ENCODE results near the gene PFN3. TPM values are rescaled to one million over a fixed set of nuclear protein-coding genes. Genes with fewer than 3 reads are reported as not detected.
"Not testable (repeated sequence)": the region's sequence is repeated elsewhere in the genome, so short reads cannot be mapped to it uniquely, and the experiment has no call there.

Gene PFN3
- total RNA-seq, 2 donors from 2014 or later: not detected

- H3K27me3 ChIP-seq (replicated peaks; ENCODE audit: insufficient read depth): no peaks in the 10 kb centered on the region
- no peaks in the 10 kb centered on the region for H3K36me3 ChIP-seq
- no peak overlapping the region for H3K27ac ChIP-seq
- ATAC-seq (ENCODE audit: insufficient number of reproducible peaks, low FRiP score, low read depth) (no peak), DNase-seq (ENCODE audit: low spot score) (no peak)
- peaks cover 13 to 32% of the 10 kb centered on the region in 2 donors for H3K4me1 ChIP-seq (ENCODE audit: control insufficient read depth in 1 of 2, low read depth in 2 of 2)
- H3K4me3 ChIP-seq: peak overlapping the region; percentile 73
- no peaks in the 10 kb centered on the region for H3K9me3 ChIP-seq
- TF ChIP-seq CTCF (IDR thresholded peaks at IDR 0.05): no peak
These were observed 36.9 kb downstream of the PFN3 start for GRCh38 chr5:177363565-177363964.

- TF ChIP-seq CTCF (IDR thresholded peaks at IDR 0.05): no peak
- DNase-seq (ENCODE audit: low spot score) (no peak), ATAC-seq (ENCODE audit: insufficient number of reproducible peaks, low FRiP score, low read depth) (no peak)
- no peaks in the 10 kb centered on the region for H3K27me3 ChIP-seq (replicated peaks; ENCODE audit: insufficient read depth)
- H3K27ac ChIP-seq: no peak overlapping the region
- peak overlapping the region; percentile 73 for H3K4me3 ChIP-seq
- H3K4me1 ChIP-seq (ENCODE audit: control insufficient read depth in 1 of 2, low read depth in 2 of 2): peaks cover 13 to 28% of the 10 kb centered on the region in 2 donors
- H3K36me3 ChIP-seq: no peaks in the 10 kb centered on the region
- H3K9me3 ChIP-seq: no peaks in the 10 kb centered on the region
These were observed 37.6 kb downstream of the PFN3 start for GRCh38 chr5:177362610-177363507.

DNA sequence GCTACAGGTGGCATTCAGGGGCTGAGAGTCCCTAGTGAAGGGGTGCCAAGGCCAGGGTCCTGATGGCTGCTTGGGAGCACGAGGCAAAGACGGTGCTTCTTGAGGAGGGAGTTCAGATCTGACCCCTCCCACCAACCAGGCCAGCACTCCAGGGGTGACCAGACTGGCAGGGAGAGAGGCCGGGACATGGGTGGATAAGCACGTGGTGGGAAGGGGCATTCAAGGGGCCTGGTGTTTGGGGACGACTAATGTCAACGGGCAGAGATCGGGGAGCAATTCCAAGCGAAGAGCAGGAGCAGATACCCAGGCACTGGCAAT is 38.2 kb downstream of the PFN3 start:
- Histone ChIP-seq H3K4me3 (no peak overlapping the region), H3K27me3 (replicated peaks; ENCODE audit: insufficient read depth) (no peaks in the 10 kb centered on the region), H3K4me1 (ENCODE audit: control insufficient read depth in 1 of 2, low read depth in 2 of 2) (peaks cover 9 to 22% of the 10 kb centered on the region in 2 donors), H3K36me3 (no peaks in the 10 kb centered on the region), H3K27ac (no peak overlapping the region), H3K9me3 (no peaks in the 10 kb centered on the region)
- DNase-seq (ENCODE audit: low spot score) (no peak), ATAC-seq (ENCODE audit: insufficient number of reproducible peaks, low FRiP score, low read depth) (no peak)
- no peak for TF ChIP-seq CTCF (IDR thresholded peaks at IDR 0.05)

DNA sequence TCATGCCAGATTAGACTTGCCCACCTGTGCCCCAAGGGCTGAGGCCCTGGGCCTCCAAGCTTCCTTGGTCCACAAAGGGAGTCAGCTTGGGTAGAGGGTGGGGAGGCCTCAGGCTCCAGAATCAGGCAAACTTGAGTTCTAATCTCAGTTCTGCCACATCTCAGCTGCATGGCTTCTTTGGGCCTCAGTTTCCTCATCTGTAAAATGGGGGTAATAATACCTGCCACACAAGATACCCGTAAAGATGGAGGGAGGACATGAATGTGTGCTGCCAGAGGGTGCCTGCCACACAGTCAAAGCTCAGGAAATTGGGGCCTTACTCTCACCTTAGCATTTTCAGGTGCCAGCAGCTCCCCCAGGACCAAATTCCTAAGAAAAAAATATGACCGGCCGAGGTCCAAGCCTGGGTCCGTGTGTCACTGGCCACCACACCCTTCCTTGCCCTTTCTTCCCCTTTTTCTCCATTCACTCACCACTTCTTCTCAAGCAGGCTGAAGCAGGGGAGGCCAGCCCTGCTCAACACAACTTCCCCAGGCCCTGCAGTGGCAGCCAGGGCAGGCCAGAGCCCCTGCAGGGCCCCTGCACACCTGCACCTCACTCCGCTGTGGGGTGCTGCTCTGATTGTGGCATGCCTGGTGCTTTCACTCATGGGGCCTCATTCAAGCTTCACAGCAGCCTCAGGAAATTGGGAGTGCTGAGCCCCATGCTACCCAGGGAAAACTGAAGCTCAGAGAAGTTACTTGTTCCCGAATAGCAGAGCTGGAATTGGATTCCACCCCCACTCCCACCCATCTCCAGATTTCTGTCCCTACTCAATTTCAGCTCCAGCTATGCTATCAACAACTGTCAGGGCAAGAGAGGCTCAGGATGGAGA is 38.8 kb downstream of the PFN3 start:
- Histone ChIP-seq H3K36me3 (no peaks in the 10 kb centered on the region), H3K27me3 (replicated peaks; ENCODE audit: insufficient read depth) (no peaks in the 10 kb centered on the region), H3K4me1 (ENCODE audit: control insufficient read depth in 1 of 2, low read depth in 2 of 2) (peaks cover 9 to 19% of the 10 kb centered on the region in 2 donors), H3K27ac (no peak overlapping the region), H3K4me3 (no peak overlapping the region), H3K9me3 (no peaks in the 10 kb centered on the region)
- no peak for TF ChIP-seq CTCF (IDR thresholded peaks at IDR 0.05)
- DNase-seq (ENCODE audit: low spot score): no peak
- ATAC-seq (ENCODE audit: insufficient number of reproducible peaks, low FRiP score, low read depth): no peak

- DNase-seq (ENCODE audit: low spot score); ATAC-seq (ENCODE audit: insufficient number of reproducible peaks, low FRiP score, low read depth); H3K36me3 ChIP-seq; H3K27ac ChIP-seq; H3K27me3 ChIP-seq (replicated peaks; ENCODE audit: insufficient read depth); H3K4me3 ChIP-seq; H3K9me3 ChIP-seq: not testable (repeated sequence)
- peaks cover 9 to 12% of the 10 kb centered on the region in 2 donors for H3K4me1 ChIP-seq (ENCODE audit: control insufficient read depth in 1 of 2, low read depth in 2 of 2)
These were observed 39.7 kb downstream of the PFN3 start for GRCh38 chr5:177360740-177361139.
